GM18870 (cell line): ENCODE results near the gene TNFRSF1B.

Source experiments
- ATAC-seq: cut with Tn5 transposase; IDR thresholded peaks from one replicate; pipeline ENCODE4 v1.9.1; 2021; ENCODE audit warnings: moderate library complexity; ENCODE audit not compliant: unreplicated experiment

The TNFRSF1B gene

DNA sequence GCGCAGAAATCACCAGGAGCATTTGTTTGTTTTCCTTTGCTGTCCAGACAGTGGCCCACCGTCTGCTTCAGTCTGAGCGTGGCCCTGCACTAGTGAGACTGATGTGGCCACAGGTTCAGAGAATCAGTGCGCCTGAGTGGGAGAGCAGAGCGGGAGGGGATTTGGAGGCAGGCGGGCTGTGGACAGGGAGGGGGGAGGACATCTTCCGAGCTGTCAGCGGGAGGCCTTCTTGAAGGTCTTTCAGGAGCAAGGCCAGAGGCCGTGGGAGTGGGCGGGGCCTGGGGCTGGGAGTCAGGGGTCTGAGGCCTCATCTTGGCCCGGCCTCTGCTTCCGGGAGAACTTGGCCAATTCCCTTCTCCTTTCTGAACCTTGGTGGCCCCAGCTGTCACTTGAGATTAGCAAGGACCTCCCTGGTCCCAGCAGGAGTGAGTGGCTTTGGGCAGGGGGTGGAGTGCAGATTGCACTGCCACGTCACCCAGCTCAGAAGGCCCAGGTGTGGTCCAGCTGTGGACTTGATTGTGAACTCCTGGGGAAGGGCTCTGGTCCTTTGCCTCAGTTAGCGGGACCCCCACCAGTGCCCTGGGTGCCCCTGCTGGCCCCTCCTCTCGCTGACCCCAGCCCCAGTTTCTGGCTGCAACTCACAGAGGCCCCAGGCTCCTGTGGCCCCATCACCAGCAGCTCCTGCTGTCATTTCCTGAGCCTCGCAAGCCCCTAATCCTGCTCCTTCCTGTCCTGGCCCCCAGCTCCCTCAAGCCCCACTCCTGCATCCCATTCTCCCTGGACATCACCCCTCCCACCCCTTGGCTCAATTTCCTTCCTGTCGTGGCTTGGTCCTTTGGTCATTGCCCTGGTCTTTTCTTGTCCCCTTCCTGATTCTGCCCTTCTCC, 8.4 kb downstream of the TNFRSF1B start:
- no peak for ATAC-seq

- ATAC-seq, result no peak
These were observed 9.7 kb downstream of the TNFRSF1B start for GRCh38 chr1:12176298-12177118.

- ATAC-seq, result no peak
These were observed 10.6 kb downstream of the TNFRSF1B start for GRCh38 chr1:12177156-12177998.

DNA sequence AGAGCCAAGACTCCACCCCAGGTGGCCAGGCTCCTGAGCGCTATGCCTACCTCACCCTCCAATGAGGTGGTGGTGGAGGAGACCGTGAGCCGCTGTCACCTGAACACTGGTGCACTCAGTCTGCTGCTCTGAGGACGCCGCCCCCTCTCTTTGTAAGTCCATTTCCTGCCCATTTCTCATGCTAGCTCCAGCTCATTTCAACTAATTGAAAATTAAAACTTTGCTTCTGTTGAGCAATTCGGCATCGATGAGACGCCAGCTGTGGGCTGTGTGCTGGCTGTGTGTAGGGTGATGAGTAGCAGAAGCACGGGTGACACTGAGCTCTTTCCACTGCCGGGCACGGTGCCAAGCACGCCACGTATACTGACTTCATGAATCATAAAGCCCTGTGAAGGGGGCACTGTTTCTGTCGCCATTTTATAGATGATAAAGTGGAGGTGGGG, 11.2 kb downstream of the TNFRSF1B start:
- ATAC-seq, result no peak

- ATAC-seq, result no peak
These were observed 11.7 kb downstream of the TNFRSF1B start for GRCh38 chr1:12178511-12178910.

DNA sequence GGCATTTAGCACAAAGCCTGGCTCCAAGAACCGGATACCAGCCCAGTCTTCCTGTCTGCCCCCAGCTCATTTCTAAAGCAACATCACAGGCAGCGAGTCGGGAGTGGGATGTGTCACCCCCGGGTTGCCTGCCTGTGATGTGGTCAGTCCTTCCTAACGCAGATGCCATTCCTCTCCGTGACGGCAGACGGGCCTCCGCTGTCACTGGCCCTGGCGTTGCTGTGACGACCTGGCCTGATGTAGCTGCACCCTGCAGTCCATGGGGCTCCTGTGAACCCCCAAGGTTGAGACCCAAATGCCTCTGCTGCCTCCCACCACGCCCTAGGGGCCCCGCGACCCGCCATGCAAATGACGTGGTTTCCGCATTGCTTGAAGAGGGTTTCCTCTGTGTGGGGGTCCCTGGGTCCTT, 12.3 kb downstream of the TNFRSF1B start:
- no peak for ATAC-seq

DNA sequence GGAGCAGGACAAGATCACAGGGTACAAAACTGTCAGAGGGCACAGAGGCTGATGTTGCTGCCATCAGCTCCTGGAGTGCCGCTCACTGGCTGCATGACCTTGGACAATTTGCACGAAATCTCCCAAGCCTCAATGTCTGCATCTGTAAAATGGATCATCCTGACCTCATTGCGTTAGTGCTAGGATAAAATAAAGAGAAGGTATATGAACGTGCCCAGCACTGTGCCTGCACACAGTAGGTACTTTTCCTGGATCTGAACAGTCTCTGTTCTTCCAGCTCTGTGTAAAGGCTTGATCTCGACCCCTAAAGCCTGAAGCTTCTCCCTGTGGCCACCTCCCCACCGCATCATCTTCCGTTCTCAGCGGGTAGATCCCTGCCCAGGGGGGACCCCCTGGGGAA, 12.9 kb downstream of the TNFRSF1B start:
- ATAC-seq, result no peak

GRCh38 chr1:12180315-12180714, 13.5 kb downstream of the TNFRSF1B start:
- no peak for ATAC-seq

GRCh38 chr1:12180903-12181302, 14.1 kb downstream of the TNFRSF1B start:
- no peak for ATAC-seq

- no peak for ATAC-seq
These were observed 14.8 kb downstream of the TNFRSF1B start for GRCh38 chr1:12181568-12181967.

- no peak for ATAC-seq
These were observed 15.7 kb downstream of the TNFRSF1B start for GRCh38 chr1:12182410-12182984.

GRCh38 chr1:12183095-12183794, 16.5 kb downstream of the TNFRSF1B start:
- ATAC-seq, result no peak

DNA sequence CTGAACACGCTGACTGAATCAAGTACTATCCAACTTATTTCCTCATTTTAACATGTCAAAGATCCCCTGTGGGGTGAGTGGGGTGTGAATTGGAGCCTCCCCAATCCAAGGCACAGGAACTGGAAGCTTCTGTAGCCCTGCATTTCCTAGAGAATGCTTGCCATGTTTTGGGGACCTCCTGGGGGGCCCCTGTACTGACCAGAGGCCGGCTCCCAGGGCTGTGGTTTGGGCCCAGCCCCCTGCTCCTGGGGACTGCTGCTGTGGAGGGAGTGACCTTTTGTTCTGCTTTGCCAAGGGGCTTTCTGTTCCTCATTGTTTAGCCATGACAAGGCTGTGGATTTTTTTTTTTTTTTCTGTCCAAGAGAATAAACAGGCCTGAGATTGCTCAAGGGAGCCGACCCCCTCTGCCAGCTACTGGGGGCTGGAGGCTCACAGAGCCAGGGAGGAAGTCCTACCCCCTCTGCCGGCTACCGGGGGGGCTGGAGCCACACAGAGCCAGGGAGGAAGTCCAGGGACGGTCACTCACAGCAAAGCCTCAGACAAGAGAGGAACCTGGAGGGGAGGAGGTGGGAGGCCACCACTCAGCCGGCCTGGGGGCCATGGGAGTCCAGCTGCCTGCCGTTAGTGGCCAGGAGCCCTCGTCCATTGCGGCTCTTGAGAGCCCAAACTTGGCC, 17.4 kb downstream of the TNFRSF1B start:
- ATAC-seq, result no peak

DNA sequence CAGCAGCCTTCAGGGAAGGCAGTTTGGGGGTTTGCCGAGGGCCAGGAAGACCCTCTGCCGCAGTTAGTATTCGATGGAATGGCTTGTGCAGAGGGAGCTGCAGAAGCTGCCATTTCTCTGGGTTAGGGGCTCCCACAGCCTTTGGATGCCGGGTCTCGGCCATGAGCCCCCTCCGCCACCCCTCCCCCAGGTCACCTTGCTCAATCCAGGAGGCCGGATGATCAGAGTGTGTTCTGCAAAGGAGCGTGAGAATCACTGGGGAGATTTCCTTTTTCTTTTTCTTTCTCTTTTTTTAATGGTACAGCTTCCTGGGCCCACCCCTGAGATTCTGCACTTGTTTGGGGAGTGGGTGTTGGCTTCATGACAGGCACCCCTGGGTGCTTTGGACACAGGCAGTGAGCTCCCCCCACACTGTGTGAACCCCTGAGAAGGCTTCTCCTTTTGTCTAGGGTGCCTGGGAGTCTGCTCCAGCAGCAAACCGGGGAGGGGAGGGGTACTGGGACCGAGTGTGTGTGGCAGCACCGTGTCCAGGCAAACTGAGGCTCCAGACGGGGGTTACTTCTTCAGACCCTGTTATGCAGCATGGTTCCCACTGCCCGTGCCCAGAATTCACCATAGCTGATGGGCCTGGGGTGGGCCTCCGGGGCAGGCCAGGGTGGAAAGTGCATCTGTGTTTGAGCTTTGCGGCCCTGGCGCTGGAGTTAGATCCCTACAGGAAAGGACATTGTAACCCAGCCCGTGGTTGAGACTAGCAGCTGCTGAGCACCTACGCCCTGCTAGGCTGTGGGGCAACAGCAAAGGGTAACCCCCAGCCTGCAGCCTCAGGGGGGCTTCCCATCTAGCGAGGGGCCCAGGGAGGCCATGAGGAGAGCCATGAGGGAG, 18.5 kb downstream of the TNFRSF1B start:
- ATAC-seq, result no peak

DNA sequence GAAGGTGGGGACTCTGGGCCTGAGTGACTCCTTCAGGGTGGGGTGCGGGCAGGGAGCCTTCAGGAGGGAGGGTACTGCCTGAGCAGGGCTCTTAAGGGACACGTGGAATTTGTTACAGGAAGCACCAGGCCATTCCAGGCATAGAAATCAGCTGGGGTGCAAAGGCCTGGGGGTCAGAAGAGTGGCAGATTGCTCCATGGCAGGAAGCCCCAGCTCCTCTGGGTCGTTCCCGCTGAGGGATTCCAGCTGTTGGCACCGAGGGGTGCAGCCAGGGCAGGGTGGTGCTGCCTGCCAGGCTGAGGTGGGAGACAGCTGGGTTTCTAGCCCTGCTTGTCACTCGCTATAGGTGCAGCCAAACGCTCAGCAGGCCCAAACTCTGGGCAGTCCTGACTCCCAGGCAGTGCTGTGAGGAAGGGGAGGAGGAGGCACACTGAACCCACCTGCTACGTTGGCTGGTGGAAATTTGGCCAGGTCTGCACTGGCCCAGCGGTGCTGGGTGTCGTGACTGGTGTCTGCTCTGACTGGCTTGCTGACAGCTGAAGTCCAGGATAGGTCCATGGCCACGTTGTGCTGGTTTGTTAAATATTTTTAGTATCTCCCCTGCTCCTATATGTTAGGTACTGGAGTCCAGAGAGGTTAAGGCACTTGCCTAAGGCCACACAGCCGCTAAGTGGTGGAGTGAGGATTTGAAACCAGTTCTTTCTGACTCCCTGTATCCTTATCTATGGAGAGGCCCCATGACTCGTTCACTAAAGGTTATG, 19.3 kb downstream of the TNFRSF1B start:
- ATAC-seq, result no peak

GRCh38 chr1:12186679-12186985, 19.8 kb downstream of the TNFRSF1B start:
- no peak for ATAC-seq

- ATAC-seq, result no peak
These were observed 21.3 kb downstream of the TNFRSF1B start for GRCh38 chr1:12188115-12188514.
